Fibroblast of the aortic adventitia (primary cell): Measurements from ENCODE around the gene CHRD. TPM values are rescaled to one million over a fixed set of nuclear protein-coding genes. Genes with fewer than 3 reads are reported as not detected.

Experiments used
- DNase-seq: peaks from one replicate; pipeline ENCODE4 v3.0.0-alpha.2; 2010; ENCODE audit warnings: low read depth
- H3K4me3 ChIP-seq: 2 replicates; pipeline ENCODE4 v1.5.1; 2011; ENCODE audit warnings: low read depth, mild to moderate bottlenecking, control low read depth, low read length, moderate library complexity
- total RNA-seq: library from RNA; depleted of rRNA; stranded (reverse); fragments of >200 nt; gene quantifications from 2 replicates; pipeline ENCODE4 v1.2.3, GENCODE V29; 2012; ENCODE audit warnings: low replicate concordance
- TF ChIP-seq, protein P1 (sequence below): IDR thresholded peaks from 2 replicates; pipeline ENCODE4 v1.5.1; 2011; ENCODE audit warnings: mild to moderate bottlenecking, low read length, control low read depth, inconsistent platforms; ENCODE audit not compliant: insufficient read depth

The CHRD gene
- total RNA-seq, 1 donor: 0.36 TPM

DNA sequence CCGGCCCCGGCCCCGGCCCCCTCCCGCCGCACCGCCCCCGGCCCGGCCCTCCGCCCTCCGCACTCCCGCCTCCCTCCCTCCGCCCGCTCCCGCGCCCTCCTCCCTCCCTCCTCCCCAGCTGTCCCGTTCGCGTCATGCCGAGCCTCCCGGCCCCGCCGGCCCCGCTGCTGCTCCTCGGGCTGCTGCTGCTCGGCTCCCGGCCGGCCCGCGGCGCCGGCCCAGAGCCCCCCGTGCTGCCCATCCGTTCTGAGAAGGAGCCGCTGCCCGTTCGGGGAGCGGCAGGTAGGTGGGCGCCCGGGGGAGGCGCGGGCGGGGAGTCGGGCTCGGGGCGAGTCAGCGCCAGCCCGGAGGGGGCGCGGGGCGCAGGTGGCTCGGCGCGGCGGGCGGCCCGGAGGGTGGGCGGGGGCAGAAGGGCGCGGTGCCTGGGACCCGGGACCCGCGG is 352 bp downstream of the CHRD start:
- TF ChIP-seq, protein P1, sequence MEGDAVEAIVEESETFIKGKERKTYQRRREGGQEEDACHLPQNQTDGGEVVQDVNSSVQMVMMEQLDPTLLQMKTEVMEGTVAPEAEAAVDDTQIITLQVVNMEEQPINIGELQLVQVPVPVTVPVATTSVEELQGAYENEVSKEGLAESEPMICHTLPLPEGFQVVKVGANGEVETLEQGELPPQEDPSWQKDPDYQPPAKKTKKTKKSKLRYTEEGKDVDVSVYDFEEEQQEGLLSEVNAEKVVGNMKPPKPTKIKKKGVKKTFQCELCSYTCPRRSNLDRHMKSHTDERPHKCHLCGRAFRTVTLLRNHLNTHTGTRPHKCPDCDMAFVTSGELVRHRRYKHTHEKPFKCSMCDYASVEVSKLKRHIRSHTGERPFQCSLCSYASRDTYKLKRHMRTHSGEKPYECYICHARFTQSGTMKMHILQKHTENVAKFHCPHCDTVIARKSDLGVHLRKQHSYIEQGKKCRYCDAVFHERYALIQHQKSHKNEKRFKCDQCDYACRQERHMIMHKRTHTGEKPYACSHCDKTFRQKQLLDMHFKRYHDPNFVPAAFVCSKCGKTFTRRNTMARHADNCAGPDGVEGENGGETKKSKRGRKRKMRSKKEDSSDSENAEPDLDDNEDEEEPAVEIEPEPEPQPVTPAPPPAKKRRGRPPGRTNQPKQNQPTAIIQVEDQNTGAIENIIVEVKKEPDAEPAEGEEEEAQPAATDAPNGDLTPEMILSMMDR: no peak
- H3K4me3 ChIP-seq: peak overlapping the region; percentile 49
- DNase-seq: no peak

DNA sequence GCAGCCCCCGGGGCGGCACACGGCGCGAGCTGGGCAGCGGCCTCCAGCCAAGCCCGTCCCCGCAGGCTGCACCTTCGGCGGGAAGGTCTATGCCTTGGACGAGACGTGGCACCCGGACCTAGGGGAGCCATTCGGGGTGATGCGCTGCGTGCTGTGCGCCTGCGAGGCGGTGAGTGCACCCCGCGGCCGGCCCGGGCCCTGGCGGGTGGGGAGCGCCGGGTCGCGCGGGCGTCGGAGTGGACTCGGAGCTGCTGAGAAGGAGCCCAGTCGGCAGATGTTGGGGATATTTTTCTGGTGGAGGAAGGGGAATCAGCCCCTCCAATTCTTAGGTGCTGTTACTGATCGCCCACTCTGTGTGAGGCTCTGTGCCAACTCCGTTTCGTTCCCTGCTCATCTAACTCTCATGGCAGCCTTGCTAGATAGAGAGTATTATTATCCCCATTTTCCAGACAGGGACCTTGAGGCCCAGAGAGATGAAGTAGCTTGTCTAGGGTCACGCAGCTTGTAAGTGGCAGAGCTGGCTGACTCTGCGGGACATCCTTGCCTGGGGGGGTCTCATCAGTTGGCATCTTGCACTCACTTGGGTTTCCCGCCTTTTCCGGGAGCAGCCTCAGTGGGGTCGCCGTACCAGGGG is 890 bp downstream of the CHRD start:
- no peak for DNase-seq
- TF ChIP-seq, protein P1: no peak
- peak overlapping the region; percentile 49 for H3K4me3 ChIP-seq

DNA sequence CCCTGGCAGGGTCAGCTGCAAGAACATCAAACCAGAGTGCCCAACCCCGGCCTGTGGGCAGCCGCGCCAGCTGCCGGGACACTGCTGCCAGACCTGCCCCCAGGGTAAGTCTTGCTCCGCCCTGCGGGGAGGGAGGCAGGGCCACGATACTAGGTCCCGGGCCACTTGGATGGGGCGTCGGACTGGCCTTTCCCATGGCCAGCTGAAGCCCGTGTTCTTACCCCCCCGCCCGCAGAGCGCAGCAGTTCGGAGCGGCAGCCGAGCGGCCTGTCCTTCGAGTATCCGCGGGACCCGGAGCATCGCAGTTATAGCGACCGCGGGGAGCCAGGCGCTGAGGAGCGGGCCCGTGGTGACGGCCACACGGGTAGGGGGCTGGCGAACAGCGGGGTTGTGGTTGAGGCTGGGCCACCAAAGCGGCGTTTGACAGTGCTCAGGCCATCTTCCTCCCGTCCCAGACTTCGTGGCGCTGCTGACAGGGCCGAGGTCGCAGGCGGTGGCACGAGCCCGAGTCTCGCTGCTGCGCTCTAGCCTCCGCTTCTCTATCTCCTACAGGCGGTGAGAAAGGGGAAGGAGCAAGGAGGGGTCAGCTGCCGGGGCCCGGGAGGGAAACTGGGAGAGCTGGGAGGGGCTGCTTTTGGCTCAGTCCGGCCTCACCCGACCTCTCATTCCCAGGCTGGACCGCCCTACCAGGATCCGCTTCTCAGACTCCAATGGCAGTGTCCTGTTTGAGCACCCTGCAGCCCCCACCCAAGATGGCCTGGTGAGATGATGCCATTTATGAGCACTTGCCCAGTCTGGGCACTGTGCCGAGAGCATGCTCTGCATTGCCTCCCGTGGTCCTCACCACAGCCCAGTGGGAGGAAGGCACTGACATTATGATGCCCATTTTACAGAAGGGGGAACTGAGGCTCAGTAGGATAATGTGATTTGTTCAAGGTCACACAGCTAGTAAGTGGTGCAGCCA is 1.7 kb downstream of the CHRD start:
- TF ChIP-seq, protein P1: no peak
- no peak for DNase-seq
- H3K4me3 ChIP-seq: no peak overlapping the region

DNA sequence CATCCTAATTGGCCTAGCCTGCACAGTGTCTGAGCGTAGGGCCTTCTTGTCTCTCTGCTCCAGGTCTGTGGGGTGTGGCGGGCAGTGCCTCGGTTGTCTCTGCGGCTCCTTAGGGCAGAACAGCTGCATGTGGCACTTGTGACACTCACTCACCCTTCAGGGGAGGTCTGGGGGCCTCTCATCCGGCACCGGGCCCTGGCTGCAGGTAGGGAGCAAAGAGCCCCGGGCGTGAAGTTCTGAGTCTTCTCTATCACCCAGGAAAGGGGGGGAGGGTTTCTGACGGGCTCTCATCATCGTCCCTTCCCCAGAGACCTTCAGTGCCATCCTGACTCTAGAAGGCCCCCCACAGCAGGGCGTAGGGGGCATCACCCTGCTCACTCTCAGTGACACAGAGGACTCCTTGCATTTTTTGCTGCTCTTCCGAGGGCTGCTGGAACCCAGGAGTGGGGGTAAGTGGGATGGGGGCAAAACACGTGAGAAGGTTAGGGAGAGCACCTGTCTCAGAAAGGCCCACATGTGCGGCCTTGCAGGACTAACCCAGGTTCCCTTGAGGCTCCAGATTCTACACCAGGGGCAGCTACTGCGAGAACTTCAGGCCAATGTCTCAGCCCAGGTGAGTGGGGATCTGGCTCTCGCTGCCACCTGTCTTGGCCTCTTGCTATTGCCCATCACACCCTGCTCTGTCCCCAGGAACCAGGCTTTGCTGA is 2.6 kb downstream of the CHRD start:
- no peak for DNase-seq
- TF ChIP-seq, protein P1: no peak
- no peak overlapping the region for H3K4me3 ChIP-seq

DNA sequence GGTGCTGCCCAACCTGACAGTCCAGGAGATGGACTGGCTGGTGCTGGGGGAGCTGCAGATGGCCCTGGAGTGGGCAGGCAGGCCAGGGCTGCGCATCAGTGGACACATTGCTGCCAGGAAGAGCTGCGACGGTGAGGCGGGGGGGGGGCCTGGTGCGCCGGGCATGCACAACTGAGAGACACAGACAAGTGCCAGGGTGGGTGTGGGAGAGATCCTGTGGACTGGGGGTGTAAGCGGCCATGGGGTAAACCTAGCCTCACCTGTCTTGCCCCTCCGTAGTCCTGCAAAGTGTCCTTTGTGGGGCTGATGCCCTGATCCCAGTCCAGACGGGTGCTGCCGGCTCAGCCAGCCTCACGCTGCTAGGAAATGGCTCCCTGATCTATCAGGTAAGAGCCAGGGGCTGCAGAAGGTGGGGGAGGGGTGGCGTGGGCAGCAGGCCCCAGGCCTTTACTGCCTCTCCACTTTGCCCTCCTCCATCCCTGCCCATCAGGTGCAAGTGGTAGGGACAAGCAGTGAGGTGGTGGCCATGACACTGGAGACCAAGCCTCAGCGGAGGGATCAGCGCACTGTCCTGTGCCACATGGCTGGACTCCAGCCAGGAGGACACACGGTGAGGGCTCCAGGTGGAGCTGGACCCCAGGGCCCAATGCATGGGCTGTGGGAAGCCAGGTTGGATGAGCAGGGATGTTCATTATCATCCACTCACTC is 3.3 kb downstream of the CHRD start:
- no peak overlapping the region for H3K4me3 ChIP-seq
- TF ChIP-seq, protein P1: no peak
- no peak for DNase-seq

DNA sequence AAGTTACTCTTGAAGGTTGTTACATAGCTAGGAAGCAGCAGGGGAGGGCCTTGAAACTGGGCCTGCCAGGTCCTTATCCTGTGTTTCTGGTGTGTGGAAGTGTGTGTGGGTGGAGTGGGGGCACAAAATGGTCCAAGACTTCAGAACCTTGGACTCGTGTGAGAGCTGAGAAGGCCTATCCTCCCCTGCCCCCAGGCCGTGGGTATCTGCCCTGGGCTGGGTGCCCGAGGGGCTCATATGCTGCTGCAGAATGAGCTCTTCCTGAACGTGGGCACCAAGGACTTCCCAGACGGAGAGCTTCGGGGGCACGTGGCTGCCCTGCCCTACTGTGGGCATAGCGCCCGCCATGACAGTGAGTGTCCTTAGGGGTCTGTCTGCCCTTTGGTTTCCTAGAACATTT is 4.5 kb downstream of the CHRD start:
- TF ChIP-seq, protein P1: no peak
- H3K4me3 ChIP-seq: no peak overlapping the region
- DNase-seq: no peak
